Glutamatergic neuron (in vitro differentiated cells): ENCODE measurements around the gene FAM163A. TPM values are rescaled to one million over a fixed set of nuclear protein-coding genes. Genes with fewer than 3 reads are reported as not detected.

ENCODE experiments used
- DNase-seq: peaks from one replicate; pipeline ENCODE4 v3.0.0; 2022
- H3K27ac Mint-ChIP-seq: one replicate; pipeline ENCODE4 v1.8.0; 2020; ENCODE audit warnings: mild to moderate bottlenecking, mixed read lengths, inconsistent platforms; ENCODE audit not compliant: unreplicated experiment
- H3K27me3 Mint-ChIP-seq: one replicate; pipeline ENCODE4 v1.8.0; 2020; ENCODE audit warnings: mild to moderate bottlenecking, moderate library complexity, mixed read lengths, inconsistent platforms; ENCODE audit not compliant: unreplicated experiment
- H3K36me3 Mint-ChIP-seq: one replicate; pipeline ENCODE4 v1.8.0; 2020; ENCODE audit warnings: mild to moderate bottlenecking, mixed read lengths, inconsistent platforms; ENCODE audit not compliant: unreplicated experiment
- H3K4me1 Mint-ChIP-seq: one replicate; pipeline ENCODE4 v1.8.0; 2020; ENCODE audit warnings: mild to moderate bottlenecking, low read depth, mixed read lengths, inconsistent platforms; ENCODE audit not compliant: unreplicated experiment
- H3K4me3 Mint-ChIP-seq: one replicate; pipeline ENCODE4 v1.8.0; 2020; ENCODE audit warnings: mild to moderate bottlenecking, mixed read lengths, inconsistent platforms; ENCODE audit not compliant: unreplicated experiment
- H3K9me3 Mint-ChIP-seq: one replicate; pipeline ENCODE4 v1.8.0; 2020; ENCODE audit warnings: mild to moderate bottlenecking, moderate library complexity, mixed read lengths, inconsistent platforms; ENCODE audit not compliant: unreplicated experiment
- CTCF ChIP-seq: fragments of 200-600 bp; sonication (generic); IDR thresholded peaks from one replicate; pipeline ENCODE4 v1.5.0; 2021; ENCODE audit not compliant: partially characterized antibody, unreplicated experiment
- total RNA-seq: library from RNA; stranded (reverse); fragmentation: NEBNext Ultra II Directional; extraction: Animal tissue kit (Norgen Biotek cat#: 25700); gene quantifications from one replicate; pipeline ENCODE4 v1.2.1, GENCODE V29; 2021; ENCODE audit not compliant: unreplicated experiment

FAM163A gene
- total RNA-seq, 1 donor from 2014 or later, result not detected

GRCh38 chr1:179820226-179820970 lies 77.3 kb downstream of the FAM163A start:
- H3K9me3 Mint-ChIP-seq, result peaks cover 9% of the 10 kb centered on the region
- H3K36me3 Mint-ChIP-seq, result no peaks in the 10 kb centered on the region
- H3K27ac Mint-ChIP-seq, result peak overlapping the region; percentile 52
- no peak overlapping the region for H3K4me3 Mint-ChIP-seq
- H3K27me3 Mint-ChIP-seq, result peaks cover 10% of the 10 kb centered on the region
- peaks cover 16% of the 10 kb centered on the region for H3K4me1 Mint-ChIP-seq
- TF ChIP-seq CTCF, result no peak
- no peak for DNase-seq

GRCh38 chr1:179821524-179821923 lies 78.4 kb downstream of the FAM163A start:
- Mint-ChIP-seq H3K9me3 (peaks cover 9% of the 10 kb centered on the region), H3K4me1 (peaks cover 19% of the 10 kb centered on the region), H3K27me3 (peaks cover 10% of the 10 kb centered on the region), H3K27ac (no peak overlapping the region), H3K36me3 (no peaks in the 10 kb centered on the region), H3K4me3 (no peak overlapping the region)
- no peak for DNase-seq
- TF ChIP-seq CTCF, result no peak

GRCh38 chr1:179822065-179822464 lies 79.0 kb downstream of the FAM163A start:
- Mint-ChIP-seq H3K36me3 (no peaks in the 10 kb centered on the region), H3K9me3 (peaks cover 8% of the 10 kb centered on the region), H3K4me1 (peaks cover 19% of the 10 kb centered on the region), H3K4me3 (no peak overlapping the region), H3K27ac (no peak overlapping the region), H3K27me3 (peaks cover 10% of the 10 kb centered on the region)
- no peak for TF ChIP-seq CTCF
- no peak for DNase-seq

- no peaks in the 10 kb centered on the region for H3K9me3 Mint-ChIP-seq
- peaks cover 2% of the 10 kb centered on the region for H3K27me3 Mint-ChIP-seq
- H3K27ac Mint-ChIP-seq, result no peak overlapping the region
- TF ChIP-seq CTCF, result no peak
- no peak for DNase-seq
- peaks cover 6% of the 10 kb centered on the region for H3K4me1 Mint-ChIP-seq
- no peaks in the 10 kb centered on the region for H3K36me3 Mint-ChIP-seq
- no peak overlapping the region for H3K4me3 Mint-ChIP-seq
Measured at GRCh38 chr1:179823693-179824092, 80.6 kb downstream of the FAM163A start.

- Mint-ChIP-seq H3K27me3 (peaks cover 2% of the 10 kb centered on the region), H3K9me3 (no peaks in the 10 kb centered on the region), H3K27ac (no peak overlapping the region), H3K36me3 (no peaks in the 10 kb centered on the region), H3K4me3 (no peak overlapping the region), H3K4me1 (peaks cover 5% of the 10 kb centered on the region)
- DNase-seq, result no peak
- TF ChIP-seq CTCF, result no peak
Measured at GRCh38 chr1:179824265-179824664, 81.2 kb downstream of the FAM163A start.
